A549 treated with AZD2906 at 1 μM for 4 hours (cell line): ENCODE data around the gene GNE. TPM values are rescaled to one million over a fixed set of nuclear protein-coding genes. Genes with fewer than 3 reads are reported as not detected.

ENCODE experiments used
- total RNA-seq: library from RNA; stranded (reverse); fragments of 200-300 nt; extraction: Qiagen RNA extraction; gene quantifications from 5 replicates; pipeline ENCODE4 v1.2.3, GENCODE V29; 2022

The GNE gene
- 11.7 to 17.6 TPM (median 13.7 TPM) in 5 replicates for total RNA-seq

GRCh38 chr9:36258208-36258995 lies at the start of gene GNE:
Gene GNE (minus strand): TSS chr9:36258448. CDS start chr9:36249355, 9,093 bp downstream.

GRCh38 chr9:36190388-36191289 lies 67.6 kb downstream of the GNE start, which contains the start of gene CLTA:
Gene CLTA (plus strand): TSS chr9:36190921. CDS start chr9:36191057, 136 bp downstream.

GRCh38 chr9:36169166-36169565 lies 89.1 kb downstream of the GNE start, which contains the start of gene CCIN:
Gene CCIN (plus strand): TSS chr9:36169388. CDS start chr9:36169503, 115 bp downstream.

Other genes starting within 250 kb of the GNE start
- gene RECK, start 221.5 kb downstream of the GNE start, total RNA-seq = 5.3 to 6.2 TPM (median 5.7 TPM) in 5 replicates
- 7.0 to 8.6 TPM (median 8.5 TPM) in 5 replicates for gene GLIPR2, start 121.7 kb downstream of the GNE start, total RNA-seq
- 0.06 TPM in 1 of 5 replicates, not detected in the others for gene CCIN, start 89.1 kb downstream of the GNE start, total RNA-seq
- 301 to 421 TPM (median 376 TPM) in 5 replicates for gene CLTA, start 67.5 kb downstream of the GNE start, total RNA-seq
- gene RNF38, start 141.8 kb upstream of the GNE start, total RNA-seq = 8.1 to 9.7 TPM (median 9.3 TPM) in 5 replicates